Kidney (tissue), 14 donors: ENCODE measurements around the gene PTPA. TPM values are rescaled to one million over a fixed set of nuclear protein-coding genes. Genes with fewer than 3 reads are reported as not detected.

Source experiments
- DNase-seq, 5 donors: peaks; one replicate each; pipeline ENCODE4 v3.0.0-alpha.2; 2013 to 2020
- FAIRE-seq: peaks from 2 replicates; lab custom pipeline; 2012; peaks lifted over from hg19 to GRCh38; lab: Jason Lieb, UNC
- H3K27ac ChIP-seq, 2 donors: one replicate each; pipeline ENCODE4 v1.7.0; 2013; ENCODE audit warnings: low read depth in 2 of 2, low read length in 2 of 2, inconsistent platforms in 1 of 2
- H3K27me3 ChIP-seq: one replicate; pipeline ENCODE4 v1.7.1; 2013; ENCODE audit warnings: low read length, inconsistent platforms; ENCODE audit not compliant: control insufficient read depth, insufficient read depth
- H3K36me3 ChIP-seq, 3 donors: one replicate each; pipeline versions ENCODE4 v1.7.0 to v1.7.1; 2013; ENCODE audit warnings: low read length in 3 of 3, control low read depth in 1 of 3, inconsistent platforms in 1 of 3; ENCODE audit not compliant: insufficient read depth in 3 of 3, control insufficient read depth in 2 of 3
- H3K4me1 ChIP-seq, 3 donors: one replicate each; pipeline versions ENCODE4 v1.7.0 to v1.7.1; 2013; ENCODE audit warnings: low read length in 3 of 3, inconsistent platforms in 1 of 3, low read depth in 1 of 3; ENCODE audit not compliant: control insufficient read depth in 2 of 3, insufficient read depth in 2 of 3
- H3K4me3 ChIP-seq, 3 donors: one replicate each; pipeline versions ENCODE4 v1.7.0 to v1.8.1; 2013; ENCODE audit warnings: low read length in 3 of 3, control low read depth in 1 of 3, inconsistent platforms in 1 of 3
- H3K9ac ChIP-seq, 3 donors: one replicate each; pipeline versions ENCODE4 v1.7.0 to v1.7.1; 2013; ENCODE audit warnings: low read length in 3 of 3, control low read depth in 1 of 3, inconsistent platforms in 1 of 3
- H3K9me3 ChIP-seq, 3 donors: one replicate each; pipeline versions ENCODE4 v1.7.0 to v1.7.1; 2013; ENCODE audit warnings: low read length in 3 of 3, control low read depth in 1 of 3, inconsistent platforms in 1 of 3; ENCODE audit not compliant: control insufficient read depth in 2 of 3, insufficient read depth in 1 of 3
- CTCF ChIP-seq: IDR thresholded peaks from 3 replicates; pipeline ENCODE4 v1.5.1; 2012; ENCODE audit warnings: mild to moderate bottlenecking, moderate library complexity, borderline replicate concordance; ENCODE audit not compliant: insufficient read depth; ENCODE audit errors: extremely low read depth
- intact Hi-C: fragments of 100-400 bp; cut with DNase I; formaldehyde crosslinking; loops from one replicate; pipeline ENCODE4 v1.11.1; 2022
- polyA plus RNA-seq: library from polyadenylated mRNA; stranded (reverse); fragments of 350-450 nt; fragmentation: Illumina TruSeq; extraction: RNeasy Lipid Tissue Mini Kit (QIAGEN cat#74804); gene quantifications from one replicate; pipeline ENCODE4 v1.2.3, GENCODE V29; 2014; ENCODE audit warnings: low read depth, low replicate concordance; ENCODE audit not compliant: insufficient read depth
- total RNA-seq: library from RNA; stranded (reverse); fragmentation: NEBNext Ultra II Directional; extraction: Animal tissue kit (Norgen Biotek cat#: 25700); gene quantifications from one replicate; pipeline ENCODE4 v1.2.1, GENCODE V29; 2021
- donor health status: control.
- donor health status: control.
- donor health status: control.
- donor health status: control.
- donor health status: control.
- donor health status: DM: yes; HTN: yes; CAD: no.
- donor health status: Normal renal cell carcinoma (clear cell type).

PTPA gene
- total and polyA plus RNA-seq, 2 donors from 2014 or later, result 161 to 164 TPM

GRCh38 chr9:129146441-129146941 lies 35.3 kb downstream of the PTPA start:
- Histone ChIP-seq H3K9me3 (no peaks in the 10 kb centered on the region), H3K36me3 (peaks cover 0 to 5% (median 0%) of the 10 kb centered on the region in 3 donors), H3K4me3 (no peak overlapping the region), H3K9ac (peak overlapping the region in 1 of 3 donors; percentile 65), H3K4me1 (peaks cover 11 to 40% (median 39%) of the 10 kb centered on the region in 3 donors), H3K27ac (peak overlapping the region; percentile 75 to 87), H3K27me3 (no peaks in the 10 kb centered on the region)
- no peak for TF ChIP-seq CTCF
- intact Hi-C loops, result no loop called here
- DNase-seq (peak in 4 of 5 donors; percentile 24 to 88 (median 52)), FAIRE-seq (no peak)

- H3K4me3 ChIP-seq, result no peak overlapping the region
- no peak overlapping the region for H3K27ac ChIP-seq
- no peak for TF ChIP-seq CTCF
- H3K4me1 ChIP-seq, result peaks cover 0 to 22% (median 21%) of the 10 kb centered on the region in 3 donors
- no peaks in the 10 kb centered on the region for H3K27me3 ChIP-seq
- peaks cover 0 to 5% (median 0%) of the 10 kb centered on the region in 3 donors for H3K36me3 ChIP-seq
- no peak overlapping the region for H3K9ac ChIP-seq
- FAIRE-seq, result no peak
- DNase-seq, result no peak
- intact Hi-C loops, result no loop called here
- no peaks in the 10 kb centered on the region for H3K9me3 ChIP-seq
Measured at GRCh38 chr9:129148463-129149204, 37.4 kb downstream of the PTPA start.

GRCh38 chr9:129149442-129149841 lies 38.2 kb downstream of the PTPA start:
- Histone ChIP-seq H3K4me1 (peaks cover 0 to 18% (median 16%) of the 10 kb centered on the region in 3 donors), H3K9ac (no peak overlapping the region), H3K27me3 (no peaks in the 10 kb centered on the region), H3K27ac (no peak overlapping the region), H3K9me3 (no peaks in the 10 kb centered on the region), H3K4me3 (no peak overlapping the region), H3K36me3 (peaks cover 0 to 5% (median 0%) of the 10 kb centered on the region in 3 donors)
- no peak for TF ChIP-seq CTCF
- DNase-seq (no peak), FAIRE-seq (no peak)
- intact Hi-C loops, result no loop called here
